ENCODE results near the gene AOX1. TPM values are rescaled to one million over a fixed set of nuclear protein-coding genes. Genes with fewer than 3 reads are reported as not detected.

Gene AOX1
- total RNA-seq, 1 donor from 2014 or later: 36.7 TPM

DNA sequence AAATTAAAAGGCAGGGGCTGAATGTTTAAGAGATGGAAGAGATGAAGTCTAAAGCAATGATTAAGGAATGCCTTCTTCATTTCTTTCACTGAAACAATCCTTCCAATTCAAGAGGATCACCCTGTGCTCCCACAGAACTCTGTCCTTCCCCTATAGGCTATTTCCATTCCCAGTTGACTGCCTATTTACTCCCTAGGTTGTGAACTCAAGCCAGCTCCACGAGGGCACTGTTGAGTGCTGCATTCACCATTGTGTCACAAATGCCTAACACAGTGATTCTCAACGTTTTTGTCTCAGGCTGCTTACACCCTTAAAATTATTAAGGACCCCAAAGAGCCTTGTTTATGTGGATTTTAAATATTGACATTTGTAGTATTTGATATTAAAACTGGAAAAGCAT lies 112.4 kb downstream of the AOX1 start:
- TF ChIP-seq, protein P1, sequence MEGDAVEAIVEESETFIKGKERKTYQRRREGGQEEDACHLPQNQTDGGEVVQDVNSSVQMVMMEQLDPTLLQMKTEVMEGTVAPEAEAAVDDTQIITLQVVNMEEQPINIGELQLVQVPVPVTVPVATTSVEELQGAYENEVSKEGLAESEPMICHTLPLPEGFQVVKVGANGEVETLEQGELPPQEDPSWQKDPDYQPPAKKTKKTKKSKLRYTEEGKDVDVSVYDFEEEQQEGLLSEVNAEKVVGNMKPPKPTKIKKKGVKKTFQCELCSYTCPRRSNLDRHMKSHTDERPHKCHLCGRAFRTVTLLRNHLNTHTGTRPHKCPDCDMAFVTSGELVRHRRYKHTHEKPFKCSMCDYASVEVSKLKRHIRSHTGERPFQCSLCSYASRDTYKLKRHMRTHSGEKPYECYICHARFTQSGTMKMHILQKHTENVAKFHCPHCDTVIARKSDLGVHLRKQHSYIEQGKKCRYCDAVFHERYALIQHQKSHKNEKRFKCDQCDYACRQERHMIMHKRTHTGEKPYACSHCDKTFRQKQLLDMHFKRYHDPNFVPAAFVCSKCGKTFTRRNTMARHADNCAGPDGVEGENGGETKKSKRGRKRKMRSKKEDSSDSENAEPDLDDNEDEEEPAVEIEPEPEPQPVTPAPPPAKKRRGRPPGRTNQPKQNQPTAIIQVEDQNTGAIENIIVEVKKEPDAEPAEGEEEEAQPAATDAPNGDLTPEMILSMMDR (IDR thresholded peaks at IDR 0.05): no peak
- Histone ChIP-seq H3K36me3 (no peaks in the 10 kb centered on the region), H3K4me3 (no peak overlapping the region), H3K4me1 (peaks cover 4% of the 10 kb centered on the region), H3K27me3 (ENCODE audit: low read depth) (no peaks in the 10 kb centered on the region), H3K9me3 (no peaks in the 10 kb centered on the region), H3K27ac (no peak overlapping the region)
- intact Hi-C loops (cut with DNase I): no loop called here
- ATAC-seq: no peak
- no peak for DNase-seq

DNA sequence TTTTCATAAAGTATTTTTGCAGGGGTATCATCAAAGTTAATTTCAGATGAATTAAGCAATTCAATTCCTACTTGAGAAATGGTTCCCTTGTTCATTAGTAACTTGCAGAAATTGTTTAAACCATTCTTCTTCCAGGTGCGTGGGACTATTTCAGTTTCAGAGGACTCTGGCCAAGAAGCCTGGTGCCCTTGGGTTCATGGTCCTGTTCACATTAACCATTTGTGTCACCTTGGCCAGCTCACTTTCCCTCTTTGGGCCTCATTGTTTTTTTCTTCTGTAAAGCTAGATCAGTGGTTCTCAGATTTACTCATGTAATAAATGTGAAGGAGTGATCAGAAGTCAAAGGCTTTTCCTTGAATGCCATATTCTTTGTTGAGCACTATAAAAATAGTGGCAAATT lies 113.5 kb downstream of the AOX1 start:
- H3K27me3 ChIP-seq (ENCODE audit: low read depth): no peaks in the 10 kb centered on the region
- TF ChIP-seq, protein P1 (IDR thresholded peaks at IDR 0.05): no peak
- H3K4me3 ChIP-seq: no peak overlapping the region
- ATAC-seq: no peak
- peaks cover 4% of the 10 kb centered on the region for H3K4me1 ChIP-seq
- no peaks in the 10 kb centered on the region for H3K36me3 ChIP-seq
- no peaks in the 10 kb centered on the region for H3K9me3 ChIP-seq
- DNase-seq: no peak
- intact Hi-C loops (cut with DNase I): no loop called here
- H3K27ac ChIP-seq: no peak overlapping the region

DNA sequence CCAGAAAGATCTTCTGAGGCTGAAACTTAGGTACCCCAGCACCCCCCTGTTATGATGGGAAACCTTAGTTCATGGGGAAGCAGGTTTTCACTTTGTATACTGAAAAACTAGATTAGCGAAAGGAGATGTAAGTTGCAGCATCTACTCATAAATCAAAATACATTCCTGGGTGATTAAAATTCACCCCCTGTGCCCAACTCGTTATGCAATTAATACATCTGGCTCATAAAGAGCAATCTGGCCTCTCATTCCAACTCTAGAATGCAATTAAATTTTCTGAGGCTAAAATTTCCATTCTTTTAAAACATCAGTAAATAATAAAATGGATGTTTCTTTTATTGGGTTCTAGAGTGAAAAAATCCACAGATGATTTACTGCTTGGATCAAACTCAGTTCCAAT lies 115.0 kb downstream of the AOX1 start:
- no peak for ATAC-seq

DNA sequence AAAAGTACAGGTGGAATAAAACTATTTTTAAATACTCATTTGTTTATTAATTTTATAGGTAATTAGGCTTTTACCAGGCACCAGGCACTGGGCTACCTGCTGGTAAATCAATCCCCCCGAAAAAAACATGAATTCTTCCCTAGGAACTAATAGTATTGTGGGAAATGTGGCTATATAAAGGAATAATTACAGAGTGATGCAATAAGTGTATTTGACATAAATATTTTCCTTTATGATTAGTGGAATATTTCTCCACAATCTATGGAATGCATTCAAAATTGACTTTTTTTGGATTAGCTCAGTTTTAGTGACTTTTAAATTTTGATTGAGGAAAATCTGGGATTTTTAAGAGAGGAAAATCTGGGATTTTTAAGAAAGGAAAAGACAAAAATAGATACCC lies 116.2 kb downstream of the AOX1 start:
- Histone ChIP-seq H3K9me3 (no peaks in the 10 kb centered on the region), H3K36me3 (no peaks in the 10 kb centered on the region), H3K4me1 (peaks cover 4% of the 10 kb centered on the region), H3K4me3 (no peak overlapping the region), H3K27ac (no peak overlapping the region), H3K27me3 (ENCODE audit: low read depth) (no peaks in the 10 kb centered on the region)
- DNase-seq (no peak), ATAC-seq (no peak)
- intact Hi-C loops (cut with DNase I): loop anchor here (5.0 kb wide), 1 partner anchor 125 kb away; no protein-coding TSS in a partner anchor
- TF ChIP-seq, protein P1 (IDR thresholded peaks at IDR 0.05): no peak

More for the DNA sequence above, 115.0 kb downstream of the AOX1 start:
- no peak for DNase-seq
- Histone ChIP-seq H3K4me1 (peaks cover 4% of the 10 kb centered on the region), H3K36me3 (no peaks in the 10 kb centered on the region), H3K9me3 (no peaks in the 10 kb centered on the region), H3K27ac (no peak overlapping the region), H3K27me3 (ENCODE audit: low read depth) (no peaks in the 10 kb centered on the region), H3K4me3 (no peak overlapping the region)
- TF ChIP-seq, protein P1 (IDR thresholded peaks at IDR 0.05): no peak
- intact Hi-C loops (cut with DNase I): loop anchor here (5.0 kb wide), 1 partner anchor 124 kb away; no protein-coding TSS in a partner anchor

DNA sequence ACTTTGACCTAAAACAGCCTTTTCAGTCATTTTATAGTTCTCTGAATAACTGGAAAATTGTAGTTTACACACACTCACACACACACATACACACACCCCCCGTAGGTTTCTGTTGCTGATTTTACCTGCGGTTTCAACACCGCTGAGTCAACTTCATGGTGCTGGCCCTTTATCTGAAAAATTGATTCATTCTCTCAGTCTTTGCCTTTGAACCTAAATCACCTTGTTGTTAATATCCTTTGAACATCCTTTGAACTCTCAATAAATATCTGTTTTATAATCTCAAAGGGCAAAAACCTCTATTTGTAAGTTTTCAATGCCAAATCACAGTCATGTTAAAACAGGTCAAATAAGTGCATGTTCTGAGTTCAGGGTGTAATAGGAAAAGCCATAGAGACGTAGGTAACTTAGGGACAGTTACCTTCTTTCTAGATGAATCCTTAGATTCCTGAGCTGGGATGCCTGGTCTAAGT lies 116.9 kb downstream of the AOX1 start:
- Histone ChIP-seq H3K9me3 (no peaks in the 10 kb centered on the region), H3K4me1 (peaks cover 4% of the 10 kb centered on the region), H3K4me3 (no peak overlapping the region), H3K36me3 (no peaks in the 10 kb centered on the region), H3K27ac (no peak overlapping the region), H3K27me3 (ENCODE audit: low read depth) (no peaks in the 10 kb centered on the region)
- DNase-seq (no peak), ATAC-seq (peak in 1 of 2 donors; percentile 21)
- TF ChIP-seq, protein P1 (IDR thresholded peaks at IDR 0.05): no peak
- intact Hi-C loops (cut with DNase I): loop anchor here (5.0 kb wide), 1 partner anchor 125 kb away; no protein-coding TSS in a partner anchor
